HepG2 (cell line): ENCODE results near the gene GHRH. TPM values are rescaled to one million over a fixed set of nuclear protein-coding genes. Genes with fewer than 3 reads are reported as not detected.

Experiments used
- ATAC-seq: fragments of 200-7000 bp; cut with Tn5 transposase; 3 replicates; pipeline ENCODE4 v1.9.1; 2020; ENCODE audit warnings: mild to moderate bottlenecking, moderate library complexity
- BruUV-seq: library from RNA; stranded (reverse); fragments of 400-500 nt; replicated peaks from 2 replicates; lab custom pipeline; 2021; lab: Mats Ljungman, UMichigan
- CTCF ChIA-PET: fragments of 300-600 bp; formaldehyde crosslinking; extraction: SDS; loops from one replicate; lab custom pipeline; 2021; ENCODE audit warnings: low total read pairs, inconsistent platforms, low intra/inter-chr PET ratio; lab: Yijun Ruan, JAX
- POLR2A ChIA-PET: fragments of 350-600 bp; sonication (Branson Sonifier 250); formaldehyde crosslinking; loops from one replicate; lab custom pipeline; 2020; ENCODE audit warnings: antibody characterized with exemption, inconsistent platforms; lab: Yijun Ruan, JAX
- DNase-seq: peaks from one replicate; pipeline ENCODE4 v3.0.0-alpha.2; 2015; ENCODE audit warnings: low spot score
- FAIRE-seq: peaks from 3 replicates; lab custom pipeline; 2011; peaks lifted over from hg19 to GRCh38; lab: Jason Lieb, UNC
- H2AFZ ChIP-seq: one replicate; pipeline ENCODE4 v1.6.1; 2011; ENCODE audit warnings: low read length, inconsistent platforms
- H3K27ac ChIP-seq: fragments of 300-600 bp; 3 replicates; pipeline ENCODE4 v1.8.0; 2011; ENCODE audit warnings: mixed run types, mild to moderate bottlenecking, mixed read lengths, low read length, inconsistent platforms; ENCODE audit not compliant: insufficient read depth; ENCODE audit errors: extremely low read length
- H3K27me3 ChIP-seq, 2 experiments: fragments of 200-600 bp in 1 of 2; 2 replicates in 1 of 2; 3 replicates in 1 of 2; pipeline versions ENCODE4 v1.6.0 to v1.8.0; 2011; ENCODE audit warnings: low read length in 2 of 2, mild to moderate bottlenecking in 2 of 2, moderate library complexity in 2 of 2, inconsistent platforms in 1 of 2; ENCODE audit not compliant: insufficient read depth in 2 of 2, control insufficient read depth in 1 of 2
- H3K36me3 ChIP-seq, 2 experiments: fragments of 200-600 bp in 1 of 2; replicated peaks in 1 of 2; 2 replicates in 1 of 2; 3 replicates in 1 of 2; pipeline versions ENCODE4 v1.5.1 to v1.8.0; 2011; ENCODE audit warnings: low read length in 2 of 2, inconsistent platforms in 1 of 2; ENCODE audit not compliant: insufficient read depth in 2 of 2, control insufficient read depth in 1 of 2
- H3K4me1 ChIP-seq: 2 replicates; pipeline ENCODE4 v1.5.1; 2012; ENCODE audit warnings: low read length, inconsistent platforms; ENCODE audit not compliant: insufficient read depth
- H3K4me2 ChIP-seq: 2 replicates; pipeline ENCODE4 v1.6.0; 2011; ENCODE audit warnings: low read depth, low read length, inconsistent platforms
- H3K4me3 ChIP-seq, 3 experiments: fragments of 200-600 bp in 1 of 3; sonication (generic), shearing (Covaris generic) in 1 of 3; replicated peaks in 1 of 3; 2 replicates each; pipeline ENCODE4 v1.5.1; 2011 to 2016; ENCODE audit warnings: low read length in 3 of 3, inconsistent platforms in 2 of 3, low read depth in 2 of 3, mild to moderate bottlenecking in 2 of 3, control low read depth in 1 of 3, mixed read lengths in 1 of 3; ENCODE audit not compliant: insufficient read depth in 1 of 3
- H3K79me2 ChIP-seq: one replicate; pipeline ENCODE4 v1.6.1; 2011; ENCODE audit warnings: low read length, inconsistent platforms; ENCODE audit not compliant: insufficient read depth
- H3K9ac ChIP-seq: 2 replicates; pipeline ENCODE4 v1.6.0; 2011; ENCODE audit warnings: mild to moderate bottlenecking, low read depth, low read length, inconsistent platforms; ENCODE audit not compliant: insufficient read depth
- H3K9me3 ChIP-seq: 2 replicates; pipeline ENCODE4 v1.5.1; 2012; ENCODE audit warnings: mild to moderate bottlenecking, low read length
- H4K20me1 ChIP-seq: 2 replicates; pipeline ENCODE4 v1.6.0; 2011; ENCODE audit warnings: inconsistent platforms, mild to moderate bottlenecking, low read length, moderate library complexity; ENCODE audit not compliant: insufficient read depth
- FOXP1 ChIP-seq, 2 experiments: fragments of 450-650 bp in 1 of 2; IDR thresholded peaks; 2 replicates each; pipeline ENCODE4 v1.6.1; 2017 to 2018; ENCODE audit warnings: antibody characterized with exemption in 1 of 2
- HMG20B ChIP-seq: conservative IDR thresholded peaks from 2 replicates; pipeline ENCODE4 v1.6.1; 2016; ENCODE audit warnings: missing genetic modification reagents, missing compliant biosample characterization
- HNRNPK ChIP-seq: fragments of 200-400 bp; formaldehyde crosslinking; IDR thresholded peaks from 2 replicates; pipeline ENCODE4 v1.6.1; 2018; ENCODE audit warnings: low read length, low read depth, moderate library complexity, mild to moderate bottlenecking; ENCODE audit not compliant: poor library complexity, severe bottlenecking
- PCBP1 ChIP-seq: fragments of 200-400 bp; formaldehyde crosslinking; IDR thresholded peaks from 2 replicates; pipeline ENCODE4 v1.6.1; 2017; ENCODE audit warnings: mild to moderate bottlenecking, low read depth, low read length, borderline replicate concordance
- PCBP2 ChIP-seq: fragments of 200-400 bp; formaldehyde crosslinking; optimal IDR thresholded peaks from 2 replicates; pipeline ENCODE3; 2018; ENCODE audit warnings: low read length, low read depth; ENCODE audit not compliant: poor library complexity, severe bottlenecking
- RBM22 ChIP-seq: fragments of 200-400 bp; formaldehyde crosslinking; optimal IDR thresholded peaks from 2 replicates; pipeline ENCODE3; 2017; ENCODE audit warnings: mild to moderate bottlenecking, low read length, moderate library complexity
- TCF7 ChIP-seq: sonication (generic); IDR thresholded peaks from 2 replicates; pipeline ENCODE4 v1.6.1; 2016; ENCODE audit warnings: antibody characterized with exemption, low read depth
- ZC3H4 ChIP-seq: sonication (generic); formaldehyde crosslinking; IDR thresholded peaks from 2 replicates; pipeline ENCODE4 v1.4.0; 2020; ENCODE audit warnings: missing genetic modification reagents, borderline replicate concordance
- ZFP41 ChIP-seq: sonication (generic); formaldehyde crosslinking; IDR thresholded peaks from 2 replicates; pipeline ENCODE4 v1.4.0; 2020; ENCODE audit warnings: mild to moderate bottlenecking, missing genetic modification reagents, borderline replicate concordance
- ZNF446 ChIP-seq: sonication (generic); formaldehyde crosslinking; IDR thresholded peaks from 2 replicates; pipeline ENCODE4 v1.5.0; 2020; ENCODE audit warnings: mild to moderate bottlenecking, missing genetic modification reagents
- WGBS: methylation state at CpG from one replicate; pipeline ENCODE4 v1.1.6; 2017; ENCODE audit warnings: low lambda C conversion rate; 5-methylcytosine and 5-hydroxymethylcytosine counted together
- in situ Hi-C: cut with HindIII; loops from 2 replicates; pipeline ENCODE4 v1.10.0; 2017; ENCODE audit warnings: low pct_unique_long_range_greater_than_20kb; ENCODE audit not compliant: extremely low pct_ligation_motif_present
- intact Hi-C: fragments of 100-400 bp; cut with micrococcal nuclease; formaldehyde crosslinking; loops from one replicate; pipeline ENCODE4 v1.10.0; 2022; ENCODE audit not compliant: unreplicated experiment
- polyA plus RNA-seq, 8 experiments: library from polyadenylated mRNA; depleted of rRNA in 3 of 8; stranded (reverse) in 7 of 8; unstranded in 1 of 8; fragments of >200 nt; fragmentation: Illumina TruSeq in 4 of 8; extraction: Trizol in 4 of 8; gene quantifications; 2 replicates each; pipeline versions ENCODE4 v1.2.1 to v1.2.3, GENCODE V29; 2011 to 2016; ENCODE audit warnings: low read depth in 4 of 8, missing spikeins in 1 of 8, mixed read lengths in 1 of 8; ENCODE audit not compliant: insufficient read depth in 1 of 8
- total RNA-seq, 5 experiments: library from RNA; depleted of rRNA; stranded (reverse); fragments of >200 nt; fragmentation: Illumina TruSeq; extraction: Trizol; gene quantifications; 2 replicates each; pipeline ENCODE4 v1.2.3, GENCODE V29; 2016; ENCODE audit warnings: low read depth in 1 of 5
- TF ChIP-seq, protein P1 (sequence below): sonication (generic); formaldehyde crosslinking; IDR thresholded peaks from 2 replicates; pipeline ENCODE4 v1.8.1; 2023; ENCODE audit warnings: mild to moderate bottlenecking, missing genetic modification reagents

Gene GHRH
- total and polyA plus RNA-seq, 2 of the 13 experiments (the other 11 are each of a cell fraction or from before 2014, with no cell fraction given): not detected

DNA sequence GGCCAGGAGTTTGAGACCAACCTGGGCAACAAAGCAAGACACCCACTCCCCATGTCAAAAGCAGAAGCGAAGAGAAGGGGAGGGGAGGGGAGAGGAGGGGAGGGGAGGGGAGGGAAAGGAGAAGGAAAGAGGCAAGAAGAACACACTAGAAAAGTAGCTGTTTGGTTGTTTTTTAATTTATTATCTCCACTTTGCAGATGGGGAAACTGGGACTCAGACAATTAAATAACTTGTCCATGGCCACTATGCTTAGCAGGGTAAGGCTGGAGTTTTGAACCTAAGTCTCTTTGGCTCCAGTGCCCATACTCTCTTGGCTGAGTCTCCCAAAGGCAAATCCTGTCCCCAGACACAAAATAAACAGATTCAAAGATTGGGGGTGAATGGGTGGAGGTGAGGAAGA, 12.4 kb upstream of the GHRH start:
- Histone ChIP-seq H3K36me3 (no peaks in the 10 kb centered on the region), H3K4me3 (no peak overlapping the region), H4K20me1 (no peaks in the 10 kb centered on the region), H3K27ac (no peak overlapping the region), H3K9me3 (no peaks in the 10 kb centered on the region), H2AFZ (no peak overlapping the region), H3K4me2 (no peak overlapping the region), H3K27me3 (no peaks in the 10 kb centered on the region; a peak in 2 of 5 replicates), H3K79me2 (no peaks in the 10 kb centered on the region), H3K4me1 (peaks cover 62% of the 10 kb centered on the region), H3K9ac (no peak overlapping the region)
- ChIA-PET CTCF (no interaction called here), POLR2A (interaction anchor here (1.2 kb wide), 1 partner anchor 16 kb away, joined by 3 read pairs; the partner anchor contains the start of gene MANBAL)
- 0 out of 2 replicates have a peak, but pooled peaks have one; percentile 32 for TF ChIP-seq PCBP1
- no peak for TF ChIP-seq ZC3H4 (CRISPR knock-in tag)
- peak; percentile 91 for TF ChIP-seq HNRNPK
- TF ChIP-seq ZNF446 (CRISPR knock-in tag): no peak
- no peak for TF ChIP-seq FOXP1 (IDR thresholded peaks at IDR 0.05)
- TF ChIP-seq FOXP1 (CRISPR knock-in tag; IDR thresholded peaks at IDR 0.05): no peak
- TF ChIP-seq PCBP2: peak; percentile 64
- TF ChIP-seq RBM22: no peak
- TF ChIP-seq HMG20B: no peak
- 68% methylated on average over 1 of the region's 1 CpG for WGBS
- intact Hi-C loops: no loop called here
- DNase-seq (no peak), FAIRE-seq (no peak), ATAC-seq (no peak)
- no TSS peak for BruUV-seq
- in situ Hi-C loops: loop anchor here (5.0 kb wide), 2 partner anchors 113 to 253 kb away; partner anchors contain the start of gene BLCAP

DNA sequence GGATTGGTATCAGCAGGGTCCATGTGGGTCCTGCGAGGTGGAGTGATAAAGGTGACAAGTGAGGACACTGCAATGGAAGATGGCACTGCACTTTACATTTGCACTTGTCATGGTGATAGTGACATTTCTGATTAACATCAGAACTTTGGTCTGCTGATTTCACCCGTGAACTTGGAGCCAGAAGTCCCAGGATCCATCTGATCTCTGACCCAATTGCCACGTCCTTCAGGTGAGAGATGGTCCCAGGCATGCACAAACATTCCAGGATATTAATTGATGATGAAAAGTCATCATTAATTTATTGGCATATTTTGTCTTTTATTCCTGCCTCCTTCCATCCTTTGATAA, 9.8 kb upstream of the GHRH start:
- Histone ChIP-seq H3K4me3 (peak overlapping the region in 2 of 3 experiments; percentile 9 to 43; a peak in 3 of 6 replicates), H3K36me3 (no peaks in the 10 kb centered on the region), H3K9me3 (no peaks in the 10 kb centered on the region), H3K9ac (no peak overlapping the region), H3K27ac (no peak overlapping the region), H2AFZ (no peak overlapping the region), H3K79me2 (no peaks in the 10 kb centered on the region), H3K4me2 (peak overlapping the region; percentile 82), H3K27me3 (peaks cover 3 to 11% of the 10 kb centered on the region in 2 experiments; a peak in 4 of 5 replicates), H4K20me1 (no peaks in the 10 kb centered on the region), H3K4me1 (peaks cover 67% of the 10 kb centered on the region)
- BruUV-seq: no TSS peak
- in situ Hi-C loops (loop anchor here (5.0 kb wide), 2 partner anchors 116 to 256 kb away; partner anchors contain the start of gene BLCAP), intact Hi-C loops (no loop called here)
- ATAC-seq (no peak), FAIRE-seq (no peak), DNase-seq (no peak)
- ChIA-PET POLR2A (interaction anchor here (0.8 to 4.2 kb wide), 11 partner anchors 13 to 262 kb away, joined by 3 to 35 read pairs (median 7); partner anchors contain the start of genes BLCAP, MANBAL and SRC), CTCF (interaction anchor here (3.6 to 4.8 kb wide), 2 partner anchors 113 to 263 kb away, joined by 57 to 58 read pairs; no protein-coding TSS in a partner anchor)
- 0% methylated on average over 3 of the region's 3 CpGs for WGBS
- TF ChIP-seq TCF7: no peak
- TF ChIP-seq ZFP41 (CRISPR knock-in tag): no peak
- TF ChIP-seq, protein P1, sequence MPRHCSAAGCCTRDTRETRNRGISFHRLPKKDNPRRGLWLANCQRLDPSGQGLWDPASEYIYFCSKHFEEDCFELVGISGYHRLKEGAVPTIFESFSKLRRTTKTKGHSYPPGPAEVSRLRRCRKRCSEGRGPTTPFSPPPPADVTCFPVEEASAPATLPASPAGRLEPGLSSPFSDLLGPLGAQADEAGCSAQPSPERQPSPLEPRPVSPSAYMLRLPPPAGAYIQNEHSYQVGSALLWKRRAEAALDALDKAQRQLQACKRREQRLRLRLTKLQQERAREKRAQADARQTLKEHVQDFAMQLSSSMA (CRISPR knock-in tag): no peak
